GM21717 (cell line): ENCODE data around the gene ACVRL1.
A peak's percentile ranks its signal among the peaks of the same experiment; 100 is the strongest.

Experiments
- ATAC-seq: cut with Tn5 transposase; IDR thresholded peaks from one replicate; pipeline ENCODE4 v1.9.1; 2021; ENCODE audit warnings: mild to moderate bottlenecking, moderate library complexity; ENCODE audit not compliant: unreplicated experiment

Gene ACVRL1

DNA sequence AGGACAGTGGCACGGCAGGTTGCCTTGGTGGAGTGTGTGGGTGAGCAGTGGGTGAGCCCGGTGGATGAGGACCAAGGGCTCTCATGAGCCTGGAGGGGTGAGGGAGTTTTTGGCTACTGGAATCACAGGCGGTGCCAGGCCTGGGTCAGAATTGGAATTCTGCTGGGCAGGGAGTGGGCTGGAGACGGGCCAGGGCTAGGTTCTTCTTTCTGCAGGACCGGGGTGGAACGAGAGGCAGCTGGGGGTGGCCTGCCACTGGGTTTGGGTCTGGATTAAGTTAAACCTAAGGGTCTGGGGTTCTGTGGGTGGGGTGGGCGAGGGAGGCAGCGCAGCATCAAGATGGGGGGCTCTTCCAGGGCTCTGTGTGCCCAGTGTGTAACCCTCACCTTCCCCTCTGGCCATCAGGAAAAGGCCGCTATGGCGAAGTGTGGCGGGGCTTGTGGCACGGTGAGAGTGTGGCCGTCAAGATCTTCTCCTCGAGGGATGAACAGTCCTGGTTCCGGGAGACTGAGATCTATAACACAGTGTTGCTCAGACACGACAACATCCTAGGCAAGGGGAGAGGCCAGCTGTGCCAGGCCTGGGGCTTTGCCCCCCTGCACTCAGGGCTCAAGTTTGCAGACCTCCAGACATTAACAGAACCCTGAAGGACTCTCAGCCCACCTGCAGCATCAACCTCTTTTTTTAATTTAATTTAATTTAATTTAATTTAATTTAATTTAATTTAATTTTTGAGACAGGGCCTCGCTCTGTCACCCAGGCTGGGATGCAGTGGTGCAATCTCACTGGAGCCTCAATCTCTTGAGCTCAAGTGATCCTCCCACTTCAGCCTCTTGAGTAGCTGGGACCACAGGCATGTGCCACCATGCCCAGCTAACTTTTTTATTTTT lies 7.0 kb downstream of the ACVRL1 start:
- ATAC-seq: no peak

DNA sequence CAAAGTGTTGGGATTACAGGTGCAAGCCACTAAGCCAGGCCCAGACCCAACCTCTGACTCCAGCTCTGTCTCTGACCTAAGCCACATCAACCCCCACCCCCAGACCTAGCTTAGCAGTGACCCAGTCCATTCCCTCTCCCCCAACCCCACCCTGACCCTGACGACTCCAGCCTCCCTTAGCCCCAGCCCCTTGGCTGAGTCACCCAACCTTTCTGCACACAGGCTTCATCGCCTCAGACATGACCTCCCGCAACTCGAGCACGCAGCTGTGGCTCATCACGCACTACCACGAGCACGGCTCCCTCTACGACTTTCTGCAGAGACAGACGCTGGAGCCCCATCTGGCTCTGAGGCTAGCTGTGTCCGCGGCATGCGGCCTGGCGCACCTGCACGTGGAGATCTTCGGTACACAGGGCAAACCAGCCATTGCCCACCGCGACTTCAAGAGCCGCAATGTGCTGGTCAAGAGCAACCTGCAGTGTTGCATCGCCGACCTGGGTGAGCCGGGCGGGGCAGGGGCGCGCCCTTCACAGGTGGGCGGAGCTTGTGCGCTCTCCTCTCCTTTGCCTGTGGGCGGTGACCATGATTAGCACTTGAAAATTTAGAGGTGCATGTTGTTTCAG lies 7.8 kb downstream of the ACVRL1 start:
- no peak for ATAC-seq

DNA sequence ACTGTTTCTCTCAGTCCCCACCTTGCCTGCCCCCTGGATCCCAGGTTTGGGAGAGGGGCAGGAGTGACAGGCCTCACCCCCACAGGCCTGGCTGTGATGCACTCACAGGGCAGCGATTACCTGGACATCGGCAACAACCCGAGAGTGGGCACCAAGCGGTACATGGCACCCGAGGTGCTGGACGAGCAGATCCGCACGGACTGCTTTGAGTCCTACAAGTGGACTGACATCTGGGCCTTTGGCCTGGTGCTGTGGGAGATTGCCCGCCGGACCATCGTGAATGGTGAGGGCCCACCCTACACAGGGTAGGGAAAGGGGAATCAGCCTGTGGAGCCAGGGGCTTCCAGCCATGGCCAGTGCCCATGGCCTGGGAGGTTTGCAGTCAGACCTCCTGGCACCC lies 8.6 kb downstream of the ACVRL1 start:
- no peak for ATAC-seq

DNA sequence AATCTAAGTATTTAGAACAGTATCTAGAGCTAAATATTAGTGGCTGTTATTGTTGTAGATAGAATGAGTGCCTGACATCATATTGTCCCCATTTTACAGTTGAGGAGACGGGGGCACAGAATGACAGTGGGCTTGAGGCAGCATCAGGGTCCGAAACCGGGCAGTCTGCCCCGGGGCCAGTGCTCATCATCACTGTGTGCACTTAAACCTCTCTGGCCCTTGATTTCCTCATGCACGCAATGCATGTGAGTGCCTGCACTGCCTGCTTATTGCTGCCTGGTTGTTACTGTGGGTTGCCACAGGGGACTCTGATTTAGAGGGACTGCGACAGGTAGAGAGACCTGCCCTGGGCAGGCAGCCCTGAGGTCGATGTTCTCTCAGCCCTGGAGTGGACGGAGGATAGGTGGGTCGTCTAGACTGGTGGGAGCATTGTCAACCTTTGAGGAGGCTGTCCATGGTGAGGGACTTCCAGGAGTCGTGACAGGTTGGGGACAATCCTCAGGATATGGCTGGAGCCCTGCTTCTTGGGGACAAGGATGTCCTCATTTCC lies 9.8 kb downstream of the ACVRL1 start:
- no peak for ATAC-seq

DNA sequence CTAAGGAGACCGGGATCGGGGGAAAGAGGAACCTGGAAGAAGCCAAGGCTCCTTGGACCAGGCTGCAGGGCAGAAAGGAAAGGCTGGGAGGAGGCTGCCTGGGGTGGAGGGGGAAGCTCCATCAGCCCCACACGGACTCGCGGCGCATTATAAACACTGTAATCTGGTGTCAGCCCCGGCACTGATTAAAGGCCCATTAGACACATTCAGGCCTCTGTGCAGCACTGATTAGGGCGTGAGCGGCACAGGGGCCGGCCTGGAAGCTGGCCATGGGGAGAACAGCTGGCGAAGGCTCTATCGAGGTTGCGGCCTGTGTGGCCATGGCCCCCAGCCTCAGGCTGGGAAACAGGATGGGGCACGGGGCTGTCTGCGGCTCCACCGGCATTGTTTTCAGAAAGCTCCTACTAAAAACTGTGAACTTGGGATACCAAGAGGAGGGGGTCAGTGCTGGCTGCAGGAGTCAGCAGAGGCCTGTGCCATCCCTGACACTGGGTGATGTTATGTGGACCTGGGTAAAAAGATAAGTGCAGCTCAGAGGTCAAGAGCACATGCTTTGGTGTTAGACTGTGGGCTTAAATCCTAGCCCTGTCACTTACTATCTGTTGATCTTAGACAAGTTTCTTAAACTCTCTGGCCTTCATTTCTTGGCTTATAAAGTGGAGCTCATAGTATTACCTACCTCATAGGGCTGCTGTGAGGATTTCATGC lies 10.6 kb downstream of the ACVRL1 start:
- ATAC-seq: no peak

DNA sequence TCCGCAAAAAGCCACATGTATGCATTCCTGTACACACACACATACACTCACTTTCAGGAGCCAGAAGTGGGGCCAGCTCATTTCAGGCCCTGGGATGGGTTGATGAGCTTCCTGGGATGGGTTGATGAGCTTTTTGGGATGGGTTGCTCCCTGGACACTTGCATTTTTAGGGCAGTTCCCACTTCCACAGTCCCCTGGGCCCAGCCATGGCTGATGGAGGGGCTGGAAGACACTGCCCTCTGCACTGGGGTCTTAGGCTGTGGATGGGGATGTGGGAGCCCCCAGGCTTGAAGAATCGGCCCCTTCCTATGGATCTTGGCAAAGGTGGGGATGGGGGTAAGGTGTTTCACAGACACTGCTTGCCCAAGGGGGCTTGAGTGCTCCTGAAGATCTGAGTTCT lies 12.7 kb downstream of the ACVRL1 start:
- no peak for ATAC-seq

DNA sequence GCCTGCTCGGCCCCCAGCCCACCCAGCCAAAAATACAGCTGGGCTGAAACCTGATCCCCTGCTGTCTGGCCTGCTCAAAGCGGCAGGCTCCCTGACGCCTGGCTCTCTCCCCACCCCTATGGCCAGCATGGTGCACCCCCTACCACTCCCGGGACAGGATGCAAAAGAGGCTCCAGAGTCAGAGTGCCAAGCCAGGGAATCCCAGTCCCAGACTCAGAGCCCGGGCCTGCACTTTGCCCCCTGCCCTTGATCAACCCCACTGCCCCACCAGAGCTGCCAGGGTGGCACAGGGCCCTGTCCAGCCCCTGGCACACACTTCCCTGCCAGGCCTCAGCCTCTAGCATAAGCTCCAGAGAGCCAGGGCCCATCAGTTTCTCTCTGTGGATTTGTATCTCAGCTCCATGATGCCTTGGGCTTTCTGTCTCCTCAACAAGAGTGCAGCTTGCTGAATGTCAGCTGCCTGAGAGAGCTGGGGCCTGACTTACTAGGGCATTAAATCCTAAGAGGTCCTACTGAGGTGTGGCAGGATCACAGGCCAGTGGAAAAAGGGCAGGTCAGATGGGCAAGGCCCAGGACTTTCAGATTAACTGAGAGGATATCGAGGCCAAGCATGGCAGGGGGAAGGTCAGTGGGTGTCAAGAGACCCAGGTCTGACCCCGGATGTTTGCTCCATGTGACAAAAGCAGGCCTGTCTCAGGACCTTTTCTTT lies 13.9 kb downstream of the ACVRL1 start:
- no peak for ATAC-seq

DNA sequence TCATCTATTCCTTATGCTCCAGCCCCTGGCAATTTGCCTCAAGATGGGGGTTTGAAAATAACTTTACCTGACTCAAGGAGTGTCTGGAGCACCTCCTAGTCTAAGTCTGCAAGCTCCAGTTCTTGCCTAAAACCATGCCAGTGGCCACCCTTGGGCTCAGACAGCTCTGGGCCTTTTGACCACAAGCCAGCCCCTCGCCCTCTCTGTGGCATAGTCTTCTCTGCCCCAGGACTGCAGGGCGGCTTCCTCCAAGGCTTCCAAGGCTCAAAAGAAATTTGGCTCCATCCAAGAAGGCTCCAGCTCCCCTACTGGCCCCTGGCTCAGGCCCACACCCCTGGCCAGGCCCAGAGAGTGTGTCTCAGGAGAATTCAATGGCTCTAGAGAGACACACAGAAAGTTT lies 14.8 kb downstream of the ACVRL1 start:
- ATAC-seq: no peak

DNA sequence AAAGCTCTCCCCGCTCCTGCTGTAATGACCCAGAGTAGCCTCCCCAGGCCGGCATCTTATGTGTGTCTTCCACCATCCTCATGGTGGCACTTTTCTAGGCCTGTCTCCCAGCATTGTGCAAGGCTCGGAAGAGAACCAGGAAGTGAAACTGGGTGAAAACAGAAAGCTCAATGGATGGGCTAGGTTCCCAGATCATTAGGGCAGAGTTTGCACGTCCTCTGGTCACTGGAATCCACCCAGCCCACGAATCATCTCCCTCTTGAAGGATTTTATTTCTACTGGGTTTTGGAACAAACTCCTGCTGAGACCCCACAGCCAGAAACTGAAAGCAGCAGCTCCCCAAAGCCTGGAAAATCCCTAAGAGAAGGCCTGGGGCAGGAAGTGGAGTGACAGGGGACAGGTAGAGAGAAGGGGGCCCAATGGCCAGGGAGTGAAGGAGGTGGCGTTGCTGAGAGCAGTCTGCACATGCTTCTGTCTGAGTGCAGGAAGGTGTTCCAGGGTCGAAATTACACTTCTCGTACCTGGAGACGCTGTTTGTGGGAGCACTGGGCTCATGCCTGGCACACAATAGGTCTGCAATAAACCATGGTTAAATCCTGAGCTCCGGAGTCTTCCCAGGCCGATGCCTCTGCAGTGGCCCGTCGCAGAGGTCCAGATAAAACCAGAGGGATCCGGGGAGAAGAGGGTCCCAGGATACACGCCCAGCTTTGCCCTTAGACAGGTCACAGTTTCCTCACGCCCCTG lies 15.6 kb downstream of the ACVRL1 start:
- no peak for ATAC-seq

DNA sequence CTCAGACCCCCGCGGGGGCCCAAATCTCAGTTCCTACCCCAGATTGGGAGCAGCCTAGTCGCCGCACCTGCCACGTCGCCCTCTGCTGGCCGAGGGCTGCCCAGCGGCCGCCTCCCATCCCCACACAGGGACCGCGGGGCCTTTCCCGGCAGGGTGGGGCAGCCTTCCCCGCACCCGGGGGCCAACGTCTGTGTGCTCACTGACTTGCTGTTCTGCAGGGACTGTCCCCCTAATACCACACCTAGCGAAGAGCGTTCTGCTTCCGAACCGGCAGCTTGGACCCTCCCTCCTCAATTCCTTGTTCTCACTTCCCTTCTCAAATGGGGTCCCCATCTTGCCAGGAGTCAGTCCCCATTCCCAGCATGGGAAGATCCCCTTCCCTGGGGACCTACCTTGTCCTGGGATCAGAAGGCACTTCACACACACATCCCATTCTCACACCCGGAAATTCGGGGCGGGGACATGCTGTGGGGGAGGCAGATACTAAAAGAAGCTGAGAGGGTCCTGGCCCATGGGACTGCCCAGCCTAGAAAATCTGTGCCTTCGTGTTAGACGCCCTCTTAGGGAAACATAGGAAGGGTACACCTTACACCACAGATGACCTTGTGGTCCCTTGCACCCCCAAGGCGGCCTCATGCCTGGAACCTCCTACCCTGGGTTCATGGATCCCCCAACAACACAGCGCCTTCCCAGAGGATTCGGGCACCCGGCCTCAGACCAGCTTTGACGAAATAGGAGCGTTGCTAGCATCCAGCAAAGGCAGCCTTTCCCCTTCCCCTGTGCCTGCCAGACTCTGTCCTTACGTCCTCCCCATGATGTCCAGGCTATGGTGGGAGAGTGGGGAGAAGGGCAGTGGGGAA lies 16.4 kb downstream of the ACVRL1 start:
- ATAC-seq: no peak

DNA sequence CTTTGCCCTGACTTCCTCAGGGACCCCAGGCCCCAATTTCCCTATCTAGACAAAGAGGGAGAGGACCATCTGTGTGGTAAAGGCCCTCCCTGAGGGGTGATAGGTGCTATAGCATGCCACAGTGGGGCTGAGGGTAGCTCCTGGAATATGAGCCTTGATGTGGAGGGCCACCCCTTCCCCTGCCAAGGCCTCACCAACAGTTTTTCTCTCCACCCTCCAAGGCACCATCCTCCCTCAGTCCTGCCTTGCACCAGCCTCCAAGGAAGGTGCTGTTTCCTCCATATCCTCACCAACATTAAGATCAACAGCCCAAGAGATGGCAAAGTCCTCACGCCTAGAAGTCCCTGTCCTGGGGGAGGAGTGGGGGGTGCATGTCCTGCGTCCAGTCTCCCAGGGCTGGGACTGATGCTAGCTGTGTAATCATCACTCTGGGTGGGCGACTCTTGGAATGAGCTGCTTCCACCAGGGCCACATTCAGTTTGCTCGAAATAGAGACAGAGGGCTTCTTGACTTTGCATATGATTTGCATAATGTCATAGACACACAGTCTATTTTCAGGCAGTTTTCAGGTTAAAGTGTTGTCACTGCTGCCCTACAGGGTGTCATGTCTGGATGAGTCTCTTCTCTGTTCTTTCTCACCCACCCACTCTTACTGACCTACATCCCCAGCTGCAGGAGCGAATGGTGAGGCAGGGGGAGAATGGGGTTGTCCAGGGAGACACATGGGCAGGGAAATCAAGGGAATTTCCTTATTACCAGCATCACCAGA lies 17.4 kb downstream of the ACVRL1 start:
- ATAC-seq: peak; percentile 68

DNA sequence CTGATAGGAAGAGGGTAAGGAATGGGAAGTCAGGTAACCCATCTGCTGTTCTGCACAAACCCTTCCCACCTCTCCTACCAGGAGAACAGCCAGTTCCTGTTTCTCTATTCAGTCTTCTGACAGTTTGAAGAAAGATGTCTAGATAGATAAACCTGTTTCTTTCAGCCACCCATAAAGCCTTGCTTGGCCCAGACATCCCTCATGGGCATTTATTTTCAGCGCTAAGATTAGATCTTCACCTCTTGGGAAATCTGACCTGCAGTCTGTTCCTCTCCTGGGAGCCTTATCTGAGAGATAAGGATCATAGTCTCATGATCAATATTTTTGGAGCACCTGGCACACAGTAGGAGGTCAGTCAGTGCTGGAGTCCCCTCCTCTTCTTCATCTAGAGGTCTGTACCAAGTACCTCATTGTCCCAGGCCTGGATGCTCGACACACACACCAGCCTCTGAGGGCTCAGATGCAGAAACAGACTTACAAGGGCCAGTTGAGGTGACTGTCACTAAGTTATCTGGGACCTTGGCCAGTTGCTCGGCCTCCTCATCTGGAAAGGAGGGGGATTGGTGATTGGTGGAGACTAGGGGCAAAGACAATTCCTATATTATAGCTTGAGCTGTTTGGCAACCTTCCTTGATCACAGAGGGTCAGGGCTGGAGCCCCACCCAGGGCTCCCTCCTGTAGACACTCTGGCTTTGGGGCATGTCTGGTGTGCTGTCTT lies 18.2 kb downstream of the ACVRL1 start:
- ATAC-seq: peak; percentile 8

DNA sequence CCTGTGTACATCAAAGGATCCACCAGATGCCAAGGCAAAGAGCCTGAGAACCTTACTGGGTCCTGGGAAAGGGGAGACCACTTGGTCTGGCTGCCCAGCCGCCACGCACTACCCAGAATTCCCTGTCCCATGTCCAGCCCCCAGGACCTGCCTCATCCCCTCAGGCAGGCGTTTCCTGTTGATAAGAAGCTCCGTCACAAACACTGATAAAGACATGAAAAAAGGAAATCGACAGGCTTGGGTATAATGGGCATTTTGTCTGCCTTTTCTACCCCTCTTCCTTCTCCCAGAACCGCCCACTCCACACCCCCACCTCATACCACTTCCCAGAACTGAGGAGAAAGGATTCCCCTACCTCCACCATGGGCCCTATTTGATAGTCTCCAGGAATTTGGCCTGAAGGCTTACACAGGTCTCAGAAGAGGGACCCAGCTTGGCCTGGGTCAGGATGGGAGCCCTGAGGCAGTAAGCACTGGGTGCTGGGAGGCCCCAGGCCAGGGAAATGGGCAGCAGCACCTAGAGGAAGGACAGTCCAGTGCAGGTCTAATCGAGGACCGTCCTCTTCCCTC lies 18.8 kb downstream of the ACVRL1 start:
- no peak for ATAC-seq

DNA sequence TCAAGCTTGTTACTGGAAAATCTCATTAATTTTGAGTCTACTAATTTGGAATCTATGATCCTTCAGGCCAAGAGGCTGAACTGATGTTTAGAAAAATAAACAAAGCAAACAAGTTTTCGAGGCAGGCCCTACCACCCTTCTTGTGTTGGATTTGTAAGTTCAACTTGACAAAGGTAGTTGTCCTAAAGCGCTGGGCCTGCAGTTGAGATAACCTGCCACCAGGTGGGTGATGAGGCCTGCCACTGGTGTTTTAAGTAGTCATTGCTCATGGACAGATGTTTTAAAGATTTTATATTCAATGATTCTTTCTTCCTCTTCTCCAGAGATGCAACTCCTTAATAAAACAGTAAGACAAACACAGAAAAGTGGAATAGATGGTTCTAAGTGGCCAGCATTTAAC lies 19.4 kb downstream of the ACVRL1 start:
- no peak for ATAC-seq

DNA sequence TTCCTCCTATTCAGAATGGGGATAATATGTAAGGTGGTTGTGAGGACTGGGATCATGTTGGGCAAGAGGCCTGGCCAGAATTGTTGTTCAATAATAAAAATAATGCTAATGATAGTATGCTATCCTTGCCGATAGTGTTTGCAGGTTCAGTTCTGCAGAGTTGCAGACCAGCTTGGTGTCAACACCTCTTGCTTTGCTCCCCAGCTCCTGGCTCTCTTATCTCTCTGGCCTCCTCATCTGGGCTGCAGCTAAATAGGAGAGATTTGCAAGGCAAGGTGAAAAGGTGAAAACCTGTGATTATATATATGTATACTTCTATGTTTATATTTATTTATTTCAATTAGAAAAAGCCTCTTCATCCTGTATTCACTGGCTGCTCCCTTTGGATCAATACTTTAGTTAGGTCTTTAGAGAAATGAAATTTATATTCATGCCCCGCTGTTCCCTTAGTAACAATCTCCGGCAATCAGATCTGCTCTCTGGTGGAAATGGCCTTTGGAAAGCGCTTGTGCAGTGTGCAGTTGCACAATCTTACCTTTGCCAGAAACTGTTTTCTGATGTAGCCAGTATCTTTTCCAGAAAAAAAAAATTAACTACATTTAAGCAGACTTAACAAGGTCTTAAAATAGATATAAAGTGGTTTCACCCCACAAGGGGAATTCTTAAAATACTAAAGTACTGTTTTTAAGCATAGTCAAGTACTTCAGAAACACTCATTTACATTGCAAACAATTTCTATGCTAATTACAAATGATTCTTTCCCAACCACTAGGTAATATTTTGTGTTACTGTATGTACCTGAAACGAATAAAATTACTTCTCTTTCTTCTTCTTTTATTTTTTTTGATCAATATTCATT lies 25.1 kb downstream of the ACVRL1 start:
- ATAC-seq: no peak

DNA sequence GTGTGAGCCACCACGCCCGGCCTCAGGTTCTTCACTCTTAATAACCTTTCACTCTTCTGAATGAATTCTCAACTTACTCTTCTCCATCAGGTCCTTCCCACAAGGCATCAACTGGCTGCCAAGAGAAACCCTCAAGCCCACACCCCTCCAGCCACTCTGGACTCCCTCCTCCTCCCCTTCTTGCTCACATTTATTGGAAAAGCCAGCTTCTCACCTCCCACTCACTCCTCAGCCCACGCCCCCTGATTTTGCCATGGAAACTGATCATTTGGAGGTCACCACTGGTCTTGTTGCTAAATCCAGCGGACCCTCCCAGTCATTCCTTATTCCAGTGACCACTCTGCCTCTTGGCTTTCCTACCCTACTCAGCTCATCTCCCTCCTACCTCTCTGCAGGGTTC lies 26.8 kb downstream of the ACVRL1 start:
- no peak for ATAC-seq

DNA sequence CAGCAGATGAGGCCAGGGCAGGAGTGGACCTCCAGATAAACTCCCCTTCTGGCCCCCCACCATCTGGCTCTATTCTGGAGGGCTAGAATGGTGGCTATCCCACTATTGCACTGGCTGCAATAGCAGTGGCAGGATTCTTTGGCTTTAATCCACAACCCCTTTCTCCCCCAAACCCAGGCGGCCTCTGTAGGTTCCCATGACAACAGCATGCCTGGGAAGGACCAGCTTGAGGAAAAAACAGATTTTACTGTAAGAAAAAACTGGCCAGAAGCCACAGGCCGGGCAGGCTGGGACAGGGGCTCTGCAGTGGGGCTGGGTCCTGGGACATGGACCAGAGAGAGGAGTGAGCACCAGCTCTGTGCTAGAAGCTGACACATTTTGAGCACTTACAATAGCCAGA lies 30.6 kb downstream of the ACVRL1 start:
- ATAC-seq: no peak
